ENCODE results near the gene RTL10.

GRCh38 chr22:19843107-19843856 is 11.4 kb downstream of the RTL10 start:
- TF ChIP-seq CTCF (IDR thresholded peaks at IDR 0.05) (no peak), POLR2A (IDR thresholded peaks at IDR 0.05) (no peak)
